ENCODE data around the gene TBL3.
"Not testable (repeated sequence)": the region's sequence is repeated elsewhere in the genome, so short reads cannot be mapped to it uniquely, and the experiment has no call there.

Gene TBL3

GRCh38 chr16:1957434-1958142 is 14.3 kb upstream of the TBL3 start:
- H3K9me3 Mint-ChIP-seq, H3K27ac Mint-ChIP-seq, H3K27me3 Mint-ChIP-seq, H3K36me3 Mint-ChIP-seq, H3K4me3 Mint-ChIP-seq: not testable (repeated sequence)
- peaks cover 21% of the 10 kb centered on the region for H3K4me1 Mint-ChIP-seq

- H3K4me3 Mint-ChIP-seq, H3K36me3 Mint-ChIP-seq, H3K27me3 Mint-ChIP-seq, H3K27ac Mint-ChIP-seq, H3K9me3 Mint-ChIP-seq: not testable (repeated sequence)
- H3K4me1 Mint-ChIP-seq, result peaks cover 25% of the 10 kb centered on the region
These were observed 13.7 kb upstream of the TBL3 start for GRCh38 chr16:1958143-1958491.

- H3K4me3 Mint-ChIP-seq, result peak overlapping the region; percentile 94
- H3K9me3 Mint-ChIP-seq, result no peaks in the 10 kb centered on the region
- peaks cover 15% of the 10 kb centered on the region for H3K36me3 Mint-ChIP-seq
- no peaks in the 10 kb centered on the region for H3K27me3 Mint-ChIP-seq
- H3K4me1 Mint-ChIP-seq, result peaks cover 28% of the 10 kb centered on the region
- H3K27ac Mint-ChIP-seq, result peak overlapping the region; percentile 46
These were observed 13.1 kb upstream of the TBL3 start for GRCh38 chr16:1958715-1959268.

- Mint-ChIP-seq H3K9me3 (no peaks in the 10 kb centered on the region), H3K4me1 (peaks cover 28% of the 10 kb centered on the region), H3K36me3 (peaks cover 19% of the 10 kb centered on the region), H3K4me3 (peak within 1 kb of the TSS; percentile 94), H3K27me3 (no peaks in the 10 kb centered on the region), H3K27ac (peak within 1 kb of the TSS; percentile 92)
These were observed 12.4 kb upstream of the TBL3 start, which contains the start of gene NDUFB10 for GRCh38 chr16:1959269-1960039. Gene NDUFB10 (plus strand): TSS chr16:1959538. CDS start chr16:1959625, 87 bp downstream.

- Mint-ChIP-seq H3K4me1 (peaks cover 34% of the 10 kb centered on the region), H3K27ac (peak overlapping the region; percentile 92), H3K4me3 (peak overlapping the region; percentile 94), H3K9me3 (no peaks in the 10 kb centered on the region), H3K36me3 (peaks cover 22% of the 10 kb centered on the region), H3K27me3 (no peaks in the 10 kb centered on the region)
These were observed 10.9 kb upstream of the TBL3 start for GRCh38 chr16:1960665-1961630.

GRCh38 chr16:1961651-1962067 is 10.2 kb upstream of the TBL3 start:
- H3K36me3 Mint-ChIP-seq, result peaks cover 22% of the 10 kb centered on the region
- peak overlapping the region; percentile 98 for H3K27ac Mint-ChIP-seq
- H3K27me3 Mint-ChIP-seq, result no peaks in the 10 kb centered on the region
- peaks cover 34% of the 10 kb centered on the region for H3K4me1 Mint-ChIP-seq
- H3K4me3 Mint-ChIP-seq, result peak overlapping the region; percentile 94
- H3K9me3 Mint-ChIP-seq, result no peaks in the 10 kb centered on the region

GRCh38 chr16:1962161-1963153 is 9.4 kb upstream of the TBL3 start:
- peak overlapping the region; percentile 98 for H3K27ac Mint-ChIP-seq
- H3K36me3 Mint-ChIP-seq, result peaks cover 22% of the 10 kb centered on the region
- not testable (repeated sequence) for H3K27me3 Mint-ChIP-seq, H3K9me3 Mint-ChIP-seq
- peaks cover 34% of the 10 kb centered on the region for H3K4me1 Mint-ChIP-seq
- peak overlapping the region; percentile 94 for H3K4me3 Mint-ChIP-seq

- peak overlapping the region; percentile 98 for H3K27ac Mint-ChIP-seq
- H3K36me3 Mint-ChIP-seq, result peaks cover 22% of the 10 kb centered on the region
- H3K27me3 Mint-ChIP-seq, result no peaks in the 10 kb centered on the region
- no peaks in the 10 kb centered on the region for H3K9me3 Mint-ChIP-seq
- H3K4me1 Mint-ChIP-seq, result peaks cover 34% of the 10 kb centered on the region
- H3K4me3 Mint-ChIP-seq, result peak overlapping the region; percentile 94
These were observed 7.9 kb upstream of the TBL3 start for GRCh38 chr16:1963806-1964505.

- Mint-ChIP-seq H3K36me3 (peaks cover 22% of the 10 kb centered on the region), H3K4me1 (peaks cover 31% of the 10 kb centered on the region)
These were observed 7.1 kb upstream of the TBL3 start, which contains the start of gene RPS2 for GRCh38 chr16:1964506-1965395. Gene RPS2 (minus strand): TSS chr16:1964826. CDS start chr16:1964625, 201 bp downstream.

GRCh38 chr16:1965396-1966001 is 6.4 kb upstream of the TBL3 start:
- Mint-ChIP-seq H3K36me3 (peaks cover 22% of the 10 kb centered on the region), H3K4me1 (peaks cover 25% of the 10 kb centered on the region)

More at GRCh38 chr16:1964506-1965395, 7.1 kb upstream of the TBL3 start, which contains the start of gene RPS2:
- H3K9me3 Mint-ChIP-seq, result no peaks in the 10 kb centered on the region
- no peaks in the 10 kb centered on the region for H3K27me3 Mint-ChIP-seq
- peak within 1 kb of the TSS; percentile 98 for H3K27ac Mint-ChIP-seq
- H3K4me3 Mint-ChIP-seq, result peak within 1 kb of the TSS; percentile 94

GRCh38 chr16:1966460-1966859 is 5.4 kb upstream of the TBL3 start, which contains the start of gene RNF151:
Gene RNF151 (plus strand): TSS chr16:1966856. CDS start chr16:1966882, 26 bp downstream.
- Mint-ChIP-seq H3K36me3 (peaks cover 18% of the 10 kb centered on the region), H3K27ac (peak within 1 kb of the TSS; percentile 95), H3K9me3 (no peaks in the 10 kb centered on the region)

More at GRCh38 chr16:1965396-1966001, 6.4 kb upstream of the TBL3 start:
- Mint-ChIP-seq H3K4me3 (peak overlapping the region; percentile 94), H3K9me3 (no peaks in the 10 kb centered on the region), H3K27me3 (no peaks in the 10 kb centered on the region), H3K27ac (peak overlapping the region; percentile 95)

GRCh38 chr16:1968146-1968953 is 3.5 kb upstream of the TBL3 start:
- Mint-ChIP-seq H3K27me3 (no peaks in the 10 kb centered on the region), H3K9me3 (no peaks in the 10 kb centered on the region), H3K36me3 (peaks cover 11% of the 10 kb centered on the region), H3K27ac (no peak overlapping the region), H3K4me3 (no peak overlapping the region), H3K4me1 (peaks cover 29% of the 10 kb centered on the region)

More at GRCh38 chr16:1966460-1966859, 5.4 kb upstream of the TBL3 start, which contains the start of gene RNF151:
- Mint-ChIP-seq H3K4me1 (peaks cover 23% of the 10 kb centered on the region), H3K4me3 (peak within 1 kb of the TSS; percentile 94), H3K27me3 (no peaks in the 10 kb centered on the region)

Data from activated naive CD4-positive, alpha-beta T cell treated with anti-CD3 and anti-CD28 coated beads, Interleukin-2, amount 50 U/mL, for 24 hours (primary cell).